HG02973 (cell line): ENCODE results near the gene ACBD7.

Experiments used
- ATAC-seq: cut with Tn5 transposase; IDR thresholded peaks from one replicate; pipeline ENCODE4 v1.9.1; 2021; ENCODE audit warnings: moderate library complexity; ENCODE audit not compliant: unreplicated experiment

Gene ACBD7

DNA sequence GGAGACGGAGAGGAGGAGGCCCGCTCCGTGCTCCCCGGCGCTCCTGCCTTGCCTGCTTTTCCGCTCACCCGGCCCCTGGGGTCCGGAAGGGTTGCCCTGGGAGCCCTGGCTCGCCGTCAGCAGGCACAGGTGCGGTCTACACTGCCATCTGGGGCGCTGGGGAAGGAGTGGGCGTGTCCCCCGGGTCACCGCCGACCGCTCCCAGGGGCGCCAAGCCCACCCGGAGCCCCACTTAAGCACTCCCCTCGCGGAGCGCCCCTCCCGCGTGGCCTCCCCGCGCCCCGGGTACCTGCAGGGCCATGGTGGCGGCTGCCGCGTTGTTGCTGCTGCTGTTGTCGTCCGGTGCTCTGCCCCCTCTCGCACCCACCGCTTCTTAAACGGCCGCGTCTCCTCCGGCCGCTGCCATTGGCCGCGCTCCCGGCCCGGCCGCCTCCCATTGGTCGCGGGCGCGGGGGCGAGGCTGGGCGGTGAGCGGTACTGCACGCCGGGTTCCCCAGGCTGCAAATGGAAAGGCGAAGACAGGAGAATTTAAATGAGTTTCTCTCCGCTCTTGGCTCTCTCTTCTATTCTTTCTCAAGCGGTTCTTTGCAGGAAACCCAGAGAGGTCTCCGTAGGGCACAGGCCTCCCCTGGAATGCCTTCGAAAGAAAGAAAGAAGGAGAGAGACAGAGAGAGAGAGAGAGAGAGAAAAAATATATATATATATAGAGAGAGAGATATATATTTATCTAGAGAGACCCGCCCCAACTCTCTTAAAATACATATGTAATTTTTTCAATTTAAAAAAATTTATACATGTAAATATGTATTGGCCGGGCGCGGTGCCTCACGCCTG is at the start of gene ACBD7:
Gene ACBD7 (minus strand): TSS at position 349 of the 834 bp plus-strand sequence. CDS start 48 bp downstream, at position 301.
- peak; percentile 99 for ATAC-seq

DNA sequence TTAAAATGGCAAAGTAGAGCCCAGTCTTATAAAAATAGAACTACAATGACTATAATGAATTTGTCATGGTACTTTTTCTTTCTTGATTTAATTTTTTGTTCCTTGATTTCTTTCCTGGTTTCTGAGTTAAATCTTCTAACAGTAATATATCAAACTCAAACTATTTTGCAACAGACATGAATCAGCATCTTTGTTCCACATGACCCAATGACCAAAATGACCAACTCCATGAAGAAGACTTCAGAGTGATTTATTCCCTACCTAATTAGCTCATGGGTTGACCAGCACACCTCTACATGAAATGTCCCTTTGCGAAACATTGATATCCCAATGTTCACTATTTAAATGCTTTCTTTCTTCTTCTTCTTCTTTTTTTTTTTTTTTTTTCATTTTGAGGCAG is 49.1 kb upstream of the ACBD7 start:
- no peak for ATAC-seq

DNA sequence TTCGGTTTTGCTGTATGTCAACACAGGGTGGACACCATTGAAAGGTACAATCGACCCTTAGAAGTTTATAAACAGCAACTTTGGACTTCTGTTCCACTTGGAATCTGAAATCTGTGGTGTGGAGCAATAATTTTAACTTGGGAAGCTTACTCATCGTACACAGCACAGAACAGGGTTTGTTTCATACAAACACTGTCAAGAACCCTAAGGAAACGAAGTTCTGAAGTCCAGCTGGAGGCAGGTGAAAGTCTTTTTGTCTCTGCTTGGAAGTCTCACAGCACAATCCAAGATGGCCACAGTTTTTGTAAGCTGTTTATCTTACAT is 48.4 kb upstream of the ACBD7 start:
- ATAC-seq: no peak

DNA sequence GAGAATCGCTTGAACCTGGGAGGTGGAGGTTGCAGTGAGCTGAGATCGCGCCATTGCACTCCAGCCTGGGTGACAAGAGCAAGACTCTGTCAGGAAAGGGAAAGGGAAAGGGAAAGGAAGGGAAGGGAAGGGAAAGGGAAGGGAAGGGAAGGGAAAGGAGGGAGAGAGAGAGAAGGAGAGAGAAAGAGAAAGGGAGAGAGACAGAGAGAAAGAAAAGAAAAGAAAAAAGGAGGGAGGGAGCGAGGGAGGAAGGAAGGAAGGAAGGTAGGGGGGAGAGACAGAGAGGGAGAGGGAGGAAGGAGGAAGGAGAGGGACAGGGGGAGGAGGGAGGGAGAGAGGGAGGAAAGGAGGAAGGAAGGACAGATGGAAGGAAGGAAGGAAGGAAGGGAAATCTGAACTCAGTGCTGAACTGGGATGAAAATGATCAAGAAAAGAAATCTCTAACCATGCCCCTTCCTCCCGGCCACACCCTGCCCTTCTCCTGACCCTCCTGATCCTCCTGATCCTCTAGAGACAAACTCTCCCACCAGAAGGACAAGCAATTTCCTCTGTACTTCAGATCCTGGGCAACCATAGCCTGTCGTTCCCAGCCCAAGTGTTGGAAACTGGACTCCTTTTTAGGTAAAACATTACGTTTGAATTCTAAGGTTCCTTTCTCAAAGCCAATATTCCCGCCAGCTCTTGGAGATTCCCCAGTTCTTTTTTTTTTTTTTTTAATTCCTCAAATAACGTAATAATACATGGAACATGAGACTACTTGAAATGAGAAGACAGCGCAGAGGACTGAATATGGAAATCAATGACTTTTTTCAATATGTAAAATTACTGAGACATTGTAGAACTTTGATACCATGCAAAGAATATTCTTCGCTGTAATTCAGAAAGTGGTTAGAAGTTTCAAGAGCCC is 47.8 kb upstream of the ACBD7 start:
- no peak for ATAC-seq

DNA sequence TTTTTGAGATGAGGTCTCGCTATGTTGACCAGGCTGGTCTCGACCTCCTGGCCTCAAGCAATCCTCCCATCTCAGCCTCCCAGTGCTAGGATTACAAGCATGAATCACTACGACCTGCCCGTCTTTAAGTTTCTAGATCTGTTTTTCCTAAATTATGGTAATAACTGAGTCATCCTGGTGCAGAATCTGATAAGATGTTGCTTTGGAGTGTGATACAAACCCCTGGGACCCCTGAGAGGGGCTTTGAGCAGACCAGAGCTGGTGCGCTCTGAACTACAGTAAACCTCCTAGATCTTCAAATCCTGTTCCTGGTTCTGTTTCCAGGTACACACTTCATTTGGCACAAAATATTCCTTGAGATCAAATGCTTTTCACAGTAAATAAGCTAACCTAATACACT is 42.8 kb upstream of the ACBD7 start:
- no peak for ATAC-seq

DNA sequence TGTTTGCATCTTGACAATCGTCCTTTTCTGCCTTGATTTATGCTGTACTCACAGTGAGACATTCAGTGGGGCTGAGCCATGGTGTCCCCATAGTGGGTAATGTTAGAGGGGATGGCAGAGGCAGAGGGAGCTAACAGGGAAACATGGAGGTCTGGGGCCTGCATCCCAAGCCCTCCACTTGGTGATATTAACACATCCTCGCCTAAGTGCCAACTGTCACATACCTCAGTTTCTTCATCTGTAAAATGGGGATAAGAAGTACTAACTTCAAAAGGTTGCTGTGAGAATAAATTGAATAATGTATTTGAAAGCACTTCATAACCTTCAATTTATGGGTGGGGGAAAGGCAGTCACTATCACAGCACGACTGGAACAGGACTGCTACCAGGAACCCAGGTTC is 36.3 kb upstream of the ACBD7 start:
- no peak for ATAC-seq

DNA sequence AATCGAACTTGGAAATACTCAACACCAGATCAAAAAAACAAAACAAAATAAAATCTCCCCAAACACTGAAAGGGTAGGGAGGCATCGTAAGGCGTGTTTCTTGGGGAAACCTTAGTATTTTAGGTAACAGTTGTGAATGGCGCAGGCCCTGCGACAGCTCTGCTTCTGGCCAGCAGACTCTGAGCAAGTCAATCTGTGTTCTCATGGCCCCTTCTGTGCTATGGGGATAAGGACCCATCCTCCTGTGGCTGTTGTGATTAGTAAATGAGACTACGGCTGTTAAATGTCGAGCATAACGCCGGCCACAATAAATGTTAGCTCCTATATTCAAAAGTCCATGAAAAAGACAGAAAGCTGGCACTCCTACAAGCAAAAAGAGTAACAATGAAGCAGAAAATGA is 35.6 kb upstream of the ACBD7 start:
- ATAC-seq: no peak

DNA sequence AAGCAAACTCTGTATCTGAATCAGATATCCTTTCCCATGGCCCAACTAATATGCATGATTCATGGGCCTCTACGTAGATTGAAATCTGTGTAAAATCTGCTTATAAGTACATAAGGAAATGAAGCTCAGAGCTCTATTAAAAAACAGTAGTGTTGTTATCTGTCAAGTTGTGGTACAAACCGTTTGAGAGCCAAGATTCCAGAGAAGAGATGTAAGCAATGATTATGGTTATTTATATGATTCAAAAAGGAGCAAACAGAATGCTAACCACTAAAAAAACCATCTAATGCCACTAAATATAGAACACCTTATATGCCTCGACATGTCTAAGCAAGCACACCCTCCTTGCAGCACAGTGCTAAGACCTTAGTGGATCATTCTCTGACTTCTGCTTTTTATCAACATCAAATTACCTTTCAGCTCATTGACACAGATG is 35.2 kb upstream of the ACBD7 start:
- ATAC-seq: no peak

DNA sequence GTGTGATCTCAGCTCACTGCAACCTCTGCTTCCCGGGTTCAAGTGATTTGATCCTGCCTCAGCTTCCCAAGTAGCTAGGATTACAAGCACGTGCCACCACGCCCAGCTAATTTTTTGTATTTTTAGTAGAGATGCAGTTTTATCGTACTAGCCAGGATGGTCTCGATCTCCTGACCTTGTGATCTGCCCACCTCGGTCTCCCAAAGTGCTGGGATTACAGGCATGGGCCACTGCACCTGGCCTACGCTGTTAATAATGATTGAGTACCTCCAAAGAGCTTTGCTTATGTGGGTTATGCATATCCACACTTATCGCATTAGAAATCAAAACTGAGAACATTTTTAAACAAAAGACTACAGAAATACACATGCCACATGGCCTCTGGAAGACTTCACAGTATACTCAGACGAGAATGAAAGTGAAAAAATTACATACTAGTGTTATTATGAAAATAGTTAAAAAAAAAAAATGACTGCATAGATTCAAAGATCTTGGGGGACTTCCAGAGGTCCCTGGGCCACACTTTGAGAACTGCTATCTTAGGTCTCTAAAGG is 34.0 kb upstream of the ACBD7 start:
- peak; percentile 78 for ATAC-seq

DNA sequence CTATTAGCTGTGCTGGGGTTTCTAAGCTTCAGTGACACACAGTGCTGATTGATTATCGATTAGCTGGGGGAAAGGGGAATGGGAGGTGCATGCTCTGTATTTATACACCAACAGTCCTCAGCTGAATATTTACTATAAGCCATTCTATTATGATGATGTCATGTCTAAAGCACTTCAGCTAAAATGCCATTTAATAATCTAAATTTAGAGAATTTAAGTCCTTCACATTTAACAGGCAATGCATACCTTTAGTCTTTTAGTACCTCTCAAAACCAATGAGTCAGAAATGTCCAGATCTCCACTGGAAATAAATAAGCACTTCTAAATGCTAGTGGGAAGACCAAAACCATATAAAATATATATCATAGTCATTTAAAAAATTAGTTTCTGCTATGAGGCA is 33.1 kb upstream of the ACBD7 start:
- no peak for ATAC-seq

DNA sequence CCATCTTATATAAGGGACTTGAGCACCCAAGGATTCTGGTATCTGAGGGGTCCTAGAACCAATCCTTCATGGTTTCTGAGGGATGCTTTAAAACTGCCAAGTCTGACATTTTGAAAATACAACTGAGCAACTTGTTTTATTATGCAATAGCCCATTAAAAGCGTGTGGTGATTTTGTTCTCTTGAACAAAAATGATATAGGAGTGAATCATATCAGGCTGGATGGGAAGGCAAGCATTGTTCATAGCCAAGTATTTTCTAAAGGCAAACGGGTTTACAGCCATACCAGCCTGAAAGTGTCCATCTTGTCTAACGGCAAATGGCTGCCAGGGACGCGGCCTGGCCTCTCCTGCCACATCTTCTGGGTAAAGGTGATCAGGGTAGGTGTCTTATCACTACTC is 31.9 kb upstream of the ACBD7 start:
- ATAC-seq: no peak

DNA sequence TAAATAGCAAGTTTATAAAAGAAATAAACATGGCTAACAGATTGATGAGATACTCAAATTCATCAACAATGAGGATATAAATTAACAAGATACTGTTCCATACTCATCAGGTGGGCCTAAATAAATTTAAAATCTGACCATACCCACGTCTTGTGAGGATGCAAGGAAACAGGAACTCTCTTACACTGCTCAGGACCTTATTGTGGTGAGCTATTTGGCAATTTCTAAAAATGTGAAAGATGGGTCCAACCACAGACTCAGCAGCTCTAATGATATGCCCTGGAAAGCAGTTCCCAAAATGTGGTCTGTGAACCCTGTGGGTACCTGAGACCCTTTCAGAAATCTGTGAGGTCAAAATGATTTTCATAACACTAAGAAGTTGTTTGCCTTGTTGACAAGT is 30.0 kb upstream of the ACBD7 start:
- no peak for ATAC-seq

DNA sequence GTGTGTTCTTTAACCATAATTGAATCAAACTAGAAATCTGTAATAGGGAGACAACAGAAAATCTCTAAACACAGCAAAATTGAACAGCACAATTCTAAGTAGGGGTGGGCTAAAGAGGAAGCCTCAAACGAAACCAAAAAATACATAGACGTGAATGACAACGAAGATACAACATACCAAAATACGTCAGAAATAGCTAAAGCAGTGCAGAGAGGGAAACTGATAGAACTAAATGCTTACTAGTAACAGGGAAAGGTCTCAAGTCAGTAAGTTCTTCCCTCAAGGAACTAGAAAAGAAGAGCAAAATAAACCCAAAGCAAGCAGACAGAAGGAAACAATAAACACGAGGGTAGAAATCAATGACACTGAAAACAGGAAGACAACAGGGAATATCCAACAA is 27.6 kb upstream of the ACBD7 start:
- no peak for ATAC-seq

DNA sequence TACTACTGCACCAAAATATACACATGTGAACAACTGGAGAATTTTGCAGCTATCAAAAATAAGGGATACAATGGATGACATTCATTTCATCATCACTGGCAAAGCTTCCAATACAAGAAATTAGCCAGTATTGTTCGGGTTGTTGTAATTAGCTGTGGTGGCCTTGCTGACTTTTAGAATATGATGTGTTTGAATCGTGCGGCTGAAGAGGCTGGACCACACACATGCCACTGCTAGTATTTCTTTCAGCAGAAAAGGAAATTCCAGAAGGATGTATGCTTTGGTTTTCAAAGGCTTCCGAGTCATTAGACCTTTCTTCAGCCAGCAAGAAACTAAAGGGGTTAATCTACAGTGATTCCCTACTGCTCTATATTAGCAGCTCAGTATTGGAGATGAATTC is 25.2 kb upstream of the ACBD7 start:
- ATAC-seq: no peak

DNA sequence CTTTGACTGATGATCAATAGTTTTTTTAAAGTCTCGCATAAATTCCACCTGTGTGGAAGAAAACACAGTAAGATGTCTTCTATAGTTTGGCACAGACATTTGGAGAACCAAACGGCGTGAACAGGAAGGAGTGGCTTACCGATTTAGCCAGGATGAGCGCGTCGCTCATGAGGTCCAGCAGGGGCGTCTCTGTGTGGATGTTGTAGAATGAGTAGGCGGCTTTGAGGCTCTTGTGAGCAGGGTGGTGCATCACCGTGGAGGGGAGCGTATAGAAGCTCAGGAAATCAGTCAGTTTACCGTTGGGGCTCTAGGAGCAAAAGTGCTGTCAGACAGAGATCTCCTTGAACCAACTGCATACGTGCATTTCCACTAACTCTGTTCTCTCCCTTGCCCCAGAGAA is 24.1 kb upstream of the ACBD7 start:
- ATAC-seq: no peak

DNA sequence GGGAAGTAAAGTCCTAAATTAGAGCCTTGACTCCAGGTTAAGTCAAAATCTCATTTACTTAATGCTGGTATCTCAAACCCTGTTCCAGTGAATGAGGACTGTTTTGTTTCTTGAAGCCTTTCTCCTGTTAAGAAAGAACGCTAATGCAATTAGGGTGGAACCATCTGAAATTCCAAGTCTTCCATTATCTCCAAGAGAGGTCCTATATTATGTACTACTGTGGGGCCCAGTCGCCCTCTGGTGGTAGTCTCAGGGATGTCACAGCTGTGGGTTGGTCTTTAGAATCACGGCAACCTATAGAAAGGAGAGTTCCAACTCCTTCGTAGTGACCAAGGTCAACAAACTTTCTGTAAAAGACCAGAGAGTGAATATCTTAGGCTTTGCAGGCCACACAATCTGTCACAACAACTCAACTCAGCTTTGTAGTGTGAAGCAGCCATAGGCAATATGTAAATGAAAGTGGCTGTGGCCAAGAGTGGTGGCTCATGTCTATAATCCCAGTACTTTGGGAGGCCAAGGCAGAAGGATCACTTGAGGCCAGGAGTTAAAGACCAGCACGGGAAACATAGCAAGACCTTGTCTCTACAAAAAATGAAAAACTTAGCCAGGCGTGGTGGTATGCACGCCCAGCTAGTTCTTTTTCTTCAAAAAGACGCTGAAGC is 17.9 kb upstream of the ACBD7 start:
- peak; percentile 93 for ATAC-seq

DNA sequence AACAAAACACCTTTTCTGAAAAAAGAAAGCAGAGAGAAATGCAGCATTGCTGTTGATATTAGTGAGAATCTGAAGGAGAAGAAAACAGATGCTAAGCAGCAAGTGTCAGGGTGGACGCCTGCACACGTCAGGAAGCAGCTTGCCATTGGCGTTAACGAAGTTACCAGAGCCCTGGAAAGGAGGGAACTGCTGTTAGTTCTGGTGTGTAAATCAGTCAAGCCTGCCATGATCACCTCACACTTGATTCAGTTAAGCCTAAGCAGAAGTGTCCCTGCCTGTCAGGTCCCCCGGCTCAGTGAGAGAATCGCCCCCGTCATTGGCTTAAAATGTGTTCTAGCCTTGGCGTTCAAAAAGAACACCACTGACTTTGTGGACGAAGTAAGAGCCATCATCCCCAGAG is 14.9 kb upstream of the ACBD7 start:
- no peak for ATAC-seq

DNA sequence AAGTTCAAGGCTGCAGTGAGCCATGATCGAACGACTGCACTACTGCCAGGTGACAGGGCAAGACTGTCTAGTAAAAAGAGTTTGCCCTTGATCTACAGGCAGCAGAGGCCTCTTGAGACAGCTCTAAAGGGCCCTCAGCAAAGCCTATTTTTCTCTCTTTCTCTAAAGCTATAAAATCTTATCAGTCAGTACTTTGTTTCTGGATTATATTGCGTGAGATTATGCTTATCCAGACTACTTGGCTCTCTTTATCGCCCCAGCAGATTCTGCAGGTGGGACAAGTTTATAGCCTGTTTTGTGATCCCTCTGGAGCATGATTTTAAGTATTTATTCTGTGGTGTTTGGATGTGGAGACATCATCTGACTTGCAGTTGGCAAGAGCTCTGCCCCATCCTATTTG is 11.3 kb upstream of the ACBD7 start:
- ATAC-seq: no peak

DNA sequence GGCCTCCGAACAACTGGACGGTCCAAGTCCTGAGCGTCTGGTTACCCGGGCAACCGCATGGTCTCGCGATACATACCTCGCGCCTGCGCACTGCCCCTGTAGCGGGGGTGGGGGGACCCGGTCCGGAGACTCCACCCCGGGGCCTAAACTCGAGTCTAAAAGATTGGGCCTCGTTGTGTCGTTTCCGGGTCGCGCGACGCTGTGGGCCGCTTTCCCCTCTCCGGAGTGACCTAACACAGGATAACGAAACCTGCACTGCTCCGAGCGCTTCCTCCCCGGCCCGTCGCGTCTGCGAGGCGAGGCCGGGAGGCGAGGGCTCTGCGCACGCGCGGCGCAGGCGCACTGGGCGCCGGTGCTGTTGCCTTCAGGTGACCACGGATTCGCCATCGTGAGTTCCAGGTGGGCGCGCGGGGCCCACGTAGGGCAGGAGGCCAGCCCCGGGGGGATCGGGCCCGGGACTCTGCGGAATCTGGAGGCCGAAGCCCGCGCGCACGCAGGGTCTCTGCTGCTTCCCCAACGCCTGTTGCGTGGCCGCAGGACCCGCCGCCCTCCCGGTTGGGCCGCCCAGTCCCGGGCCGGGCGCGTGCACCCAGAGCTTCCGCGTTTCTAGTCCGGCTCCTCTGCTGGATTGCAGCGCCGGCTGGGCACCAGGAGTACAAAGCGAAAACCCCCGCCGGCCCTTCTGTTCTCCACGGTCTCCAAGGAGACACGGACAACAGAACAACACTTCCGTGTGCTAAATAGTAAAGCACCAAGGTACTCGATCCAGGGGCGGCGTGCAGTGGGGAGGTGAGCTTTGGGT is 8.6 kb upstream of the ACBD7 start, which contains the start of gene RPP38:
Gene RPP38 (plus strand): TSS at position 345 of the 802 bp plus-strand sequence. CDS start 5,960 bp downstream, outside the sequence.
- peak; percentile 75 for ATAC-seq

DNA sequence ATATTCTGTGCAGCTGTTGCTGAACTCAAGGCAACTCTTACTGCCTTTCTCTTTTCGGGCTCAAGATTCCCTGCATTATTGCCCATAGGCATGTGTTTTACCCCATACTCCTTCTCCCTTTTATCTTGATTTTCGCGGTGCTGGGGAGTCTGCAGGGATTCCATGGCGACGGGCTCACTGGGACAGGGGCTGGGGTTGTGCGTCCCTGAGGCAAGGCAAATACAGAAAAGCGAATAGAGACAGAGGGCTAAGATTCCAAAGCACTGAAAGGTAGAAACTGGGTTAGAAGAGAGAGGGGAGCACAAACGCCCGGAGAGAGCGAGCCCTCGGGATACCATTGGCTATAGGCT is 8.1 kb upstream of the ACBD7 start:
- ATAC-seq: peak; percentile 18
